NT2/D1 (cell line): ENCODE data around the gene HOXD10.

Source experiments
- SUZ12 ChIP-seq: IDR thresholded peaks from 2 replicates; pipeline ENCODE4 v1.6.1; 2011; ENCODE audit not compliant: insufficient read length, insufficient read depth; ENCODE audit errors: extremely low read depth
- YY1 ChIP-seq: IDR thresholded peaks from 2 replicates; pipeline ENCODE4 v1.6.1; 2011; ENCODE audit not compliant: insufficient read length, insufficient read depth
- ZNF274 ChIP-seq: IDR thresholded peaks from 2 replicates; pipeline ENCODE4 v1.6.1; 2011; ENCODE audit warnings: mild to moderate bottlenecking, low read depth, low read length

DNA sequence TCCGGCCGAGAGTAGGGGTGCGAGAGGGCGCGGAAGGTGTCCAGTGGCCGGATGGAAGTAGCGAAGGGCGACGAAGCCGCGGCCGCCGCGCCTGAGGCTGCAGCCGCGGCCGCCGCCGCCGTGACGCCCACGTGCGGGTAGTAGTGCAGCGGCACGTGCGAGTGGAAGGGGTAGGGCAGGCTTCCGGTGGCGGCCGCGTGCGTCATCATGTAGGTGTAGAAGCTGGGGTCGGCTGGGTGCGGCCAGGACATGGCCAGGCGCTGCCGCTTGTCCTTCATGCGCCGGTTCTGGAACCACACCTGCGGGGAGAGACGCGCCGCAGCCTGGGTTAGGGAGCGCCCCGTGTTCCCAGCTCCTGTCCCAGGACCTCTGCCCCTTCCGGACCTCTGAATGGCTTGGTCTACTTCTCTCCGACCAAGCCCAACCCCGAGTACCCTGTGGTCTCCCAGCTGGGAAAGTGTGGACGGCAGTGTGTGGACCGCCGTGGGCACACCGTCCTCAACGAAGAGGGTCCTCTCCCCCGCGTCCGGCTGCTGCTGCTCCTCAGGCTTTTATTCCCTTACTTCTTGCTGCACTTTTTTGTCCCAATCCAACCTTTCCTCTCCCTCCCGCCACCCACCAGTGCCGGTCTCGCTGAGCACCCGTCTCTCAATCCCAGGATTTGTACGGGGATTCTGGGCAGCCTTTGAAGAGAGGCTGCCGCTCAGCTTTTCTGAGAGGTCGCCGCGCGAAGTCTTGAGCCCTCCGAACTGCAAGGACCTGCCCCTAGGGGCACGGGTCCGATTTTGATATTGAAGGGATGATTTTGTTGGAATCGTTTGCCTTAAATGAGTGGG, 35.8 kb upstream of the HOXD10 start:
- TF ChIP-seq ZNF274 (no peak), SUZ12 (no peak), YY1 (no peak)
